Measurements from ENCODE around the gene PDE6B. TPM values are rescaled to one million over a fixed set of nuclear protein-coding genes. Genes with fewer than 3 reads are reported as not detected.

PDE6B gene
- total and polyA plus RNA-seq, 2 of the 13 experiments (the other 11 are each of a cell fraction or from before 2014, with no cell fraction given): 0.38 to 0.40 TPM

GRCh38 chr4:675036-675882 lies 49.9 kb downstream of the PDE6B start (continued):
- TF ChIP-seq GRHL1 (CRISPR knock-in tag; conservative IDR thresholded peaks at IDR 0.05) (no peak), SMARCC2 (IDR thresholded peaks at IDR 0.05) (no peak), ZBTB21 (CRISPR knock-in tag; IDR thresholded peaks at IDR 0.05) (peak; percentile 35; the same call in 1 of the 2 replicates), ZMYM3 (CRISPR knock-in tag; IDR thresholded peaks at IDR 0.05) (no peak), ZNF468 (CRISPR knock-in tag; IDR thresholded peaks at IDR 0.05) (no peak), SP1 (IDR thresholded peaks at IDR 0.05) (no peak), SP1 (CRISPR knock-in tag; IDR thresholded peaks at IDR 0.05) (0 out of 2 replicates have a peak, but pooled peaks have one; percentile 12), GATAD2A (CRISPR knock-in tag; IDR thresholded peaks at IDR 0.05) (peak; percentile 41), ZBTB25 (CRISPR knock-in tag; IDR thresholded peaks at IDR 0.05) (no peak), HES4 (CRISPR knock-in tag; IDR thresholded peaks at IDR 0.05; ENCODE audit: borderline replicate concordance) (no peak; the same call in 1 of the 2 replicates), FOXC1 (CRISPR knock-in tag; IDR thresholded peaks at IDR 0.05; ENCODE audit: borderline replicate concordance) (no peak), SPEN (CRISPR knock-in tag; IDR thresholded peaks at IDR 0.05; ENCODE audit: low read depth) (peak; percentile 23; the same call in 1 of the 2 replicates), ETV5 (CRISPR knock-in tag; IDR thresholded peaks at IDR 0.05; ENCODE audit: borderline replicate concordance) (0 out of 2 replicates have a peak, but pooled peaks have one; percentile 14), CREM (IDR thresholded peaks at IDR 0.05) (no peak), CREM (CRISPR knock-in tag; IDR thresholded peaks at IDR 0.05) (no peak), SCMH1 (CRISPR knock-in tag; IDR thresholded peaks at IDR 0.05; ENCODE audit: borderline replicate concordance) (no peak)
- TF ChIP-seq, protein P1, sequence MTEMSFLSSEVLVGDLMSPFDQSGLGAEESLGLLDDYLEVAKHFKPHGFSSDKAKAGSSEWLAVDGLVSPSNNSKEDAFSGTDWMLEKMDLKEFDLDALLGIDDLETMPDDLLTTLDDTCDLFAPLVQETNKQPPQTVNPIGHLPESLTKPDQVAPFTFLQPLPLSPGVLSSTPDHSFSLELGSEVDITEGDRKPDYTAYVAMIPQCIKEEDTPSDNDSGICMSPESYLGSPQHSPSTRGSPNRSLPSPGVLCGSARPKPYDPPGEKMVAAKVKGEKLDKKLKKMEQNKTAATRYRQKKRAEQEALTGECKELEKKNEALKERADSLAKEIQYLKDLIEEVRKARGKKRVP (CRISPR knock-in tag; IDR thresholded peaks at IDR 0.05): peak in 1 of 2 experiments; percentile 34; a peak in 1 of 4 replicates
- TF ChIP-seq, protein P2, sequence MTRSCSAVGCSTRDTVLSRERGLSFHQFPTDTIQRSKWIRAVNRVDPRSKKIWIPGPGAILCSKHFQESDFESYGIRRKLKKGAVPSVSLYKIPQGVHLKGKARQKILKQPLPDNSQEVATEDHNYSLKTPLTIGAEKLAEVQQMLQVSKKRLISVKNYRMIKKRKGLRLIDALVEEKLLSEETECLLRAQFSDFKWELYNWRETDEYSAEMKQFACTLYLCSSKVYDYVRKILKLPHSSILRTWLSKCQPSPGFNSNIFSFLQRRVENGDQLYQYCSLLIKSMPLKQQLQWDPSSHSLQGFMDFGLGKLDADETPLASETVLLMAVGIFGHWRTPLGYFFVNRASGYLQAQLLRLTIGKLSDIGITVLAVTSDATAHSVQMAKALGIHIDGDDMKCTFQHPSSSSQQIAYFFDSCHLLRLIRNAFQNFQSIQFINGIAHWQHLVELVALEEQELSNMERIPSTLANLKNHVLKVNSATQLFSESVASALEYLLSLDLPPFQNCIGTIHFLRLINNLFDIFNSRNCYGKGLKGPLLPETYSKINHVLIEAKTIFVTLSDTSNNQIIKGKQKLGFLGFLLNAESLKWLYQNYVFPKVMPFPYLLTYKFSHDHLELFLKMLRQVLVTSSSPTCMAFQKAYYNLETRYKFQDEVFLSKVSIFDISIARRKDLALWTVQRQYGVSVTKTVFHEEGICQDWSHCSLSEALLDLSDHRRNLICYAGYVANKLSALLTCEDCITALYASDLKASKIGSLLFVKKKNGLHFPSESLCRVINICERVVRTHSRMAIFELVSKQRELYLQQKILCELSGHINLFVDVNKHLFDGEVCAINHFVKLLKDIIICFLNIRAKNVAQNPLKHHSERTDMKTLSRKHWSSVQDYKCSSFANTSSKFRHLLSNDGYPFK (CRISPR knock-in tag; IDR thresholded peaks at IDR 0.05; ENCODE audit: borderline replicate concordance): no peak
- TF ChIP-seq, protein P3, sequence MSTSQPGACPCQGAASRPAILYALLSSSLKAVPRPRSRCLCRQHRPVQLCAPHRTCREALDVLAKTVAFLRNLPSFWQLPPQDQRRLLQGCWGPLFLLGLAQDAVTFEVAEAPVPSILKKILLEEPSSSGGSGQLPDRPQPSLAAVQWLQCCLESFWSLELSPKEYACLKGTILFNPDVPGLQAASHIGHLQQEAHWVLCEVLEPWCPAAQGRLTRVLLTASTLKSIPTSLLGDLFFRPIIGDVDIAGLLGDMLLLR (CRISPR knock-in tag; IDR thresholded peaks at IDR 0.05): no peak
